ENCODE measurements around the gene CYP3A5.

Gene CYP3A5

GRCh38 chr7:99616359-99617191, 63.2 kb downstream of the CYP3A5 start, which contains the start of gene ZSCAN25 (continued):
- TF ChIP-seq ZNF16 (tag by site-specific recombination; IDR thresholded peaks at IDR 0.05; ENCODE audit: low read depth) (0 out of 2 replicates have a peak, but pooled peaks have one; percentile 9), KLF16 (tag by site-specific recombination; IDR thresholded peaks at IDR 0.05) (peak; percentile 62), ZNF664 (tag by site-specific recombination; IDR thresholded peaks at IDR 0.05) (no peak; the same call in 1 of the 2 replicates), MZF1 (tag by site-specific recombination; IDR thresholded peaks at IDR 0.05; ENCODE audit: borderline replicate concordance) (0 out of 2 replicates have a peak, but pooled peaks have one; percentile 25), MYNN (tag by site-specific recombination; IDR thresholded peaks at IDR 0.05; ENCODE audit: borderline replicate concordance) (no peak), ZNF776 (tag by site-specific recombination; IDR thresholded peaks at IDR 0.05; ENCODE audit: borderline replicate concordance) (no peak), TRIM28 (IDR thresholded peaks at IDR 0.05; ENCODE audit: borderline replicate concordance, low read length) (peak; percentile 72; the same call in 1 of the 2 replicates), REST (tag by site-specific recombination; IDR thresholded peaks at IDR 0.05) (peak; percentile 58), KLF9 (tag by site-specific recombination; IDR thresholded peaks at IDR 0.05; ENCODE audit: low read depth) (no peak), HIC1 (tag by site-specific recombination; IDR thresholded peaks at IDR 0.05) (no peak), ZNF571 (tag by site-specific recombination; IDR thresholded peaks at IDR 0.05) (no peak), SP2 (tag by site-specific recombination; IDR thresholded peaks at IDR 0.05) (peak; percentile 80), ZNF155 (tag by site-specific recombination; IDR thresholded peaks at IDR 0.05) (no peak), ZEB2 (tag by site-specific recombination; IDR thresholded peaks at IDR 0.05) (peak; percentile 97), ZXDB (tag by site-specific recombination; IDR thresholded peaks at IDR 0.05) (peak; percentile 88), ZNF473 (tag by site-specific recombination; IDR thresholded peaks at IDR 0.05) (no peak), ZNF366 (tag by site-specific recombination; conservative IDR thresholded peaks at IDR 0.05) (peak; percentile 28; the same call in 1 of the 2 replicates), KLF8 (tag by site-specific recombination; IDR thresholded peaks at IDR 0.05) (peak; percentile 59), ZBTB11 (tag by site-specific recombination; conservative IDR thresholded peaks at IDR 0.05; ENCODE audit: low read depth) (peak; percentile 99), ZNF175 (tag by site-specific recombination; IDR thresholded peaks at IDR 0.05) (no peak), ZNF426 (tag by site-specific recombination; IDR thresholded peaks at IDR 0.05) (no peak), ZNF549 (tag by site-specific recombination; IDR thresholded peaks at IDR 0.05) (no peak), GLI2 (tag by site-specific recombination; IDR thresholded peaks at IDR 0.05; ENCODE audit: borderline replicate concordance, low read depth) (no peak), ZFP41 (tag by site-specific recombination; IDR thresholded peaks at IDR 0.05; ENCODE audit: borderline replicate concordance) (no peak), ZNF324 (tag by site-specific recombination; IDR thresholded peaks at IDR 0.05) (peak; percentile 79; the same call in 1 of the 2 replicates), ZNF311 (tag by site-specific recombination; IDR thresholded peaks at IDR 0.05; ENCODE audit: borderline replicate concordance) (no peak), ZNF174 (tag by site-specific recombination; IDR thresholded peaks at IDR 0.05) (no peak), KLF1 (tag by site-specific recombination; IDR thresholded peaks at IDR 0.05) (no peak), HOXA7 (CRISPR knock-in tag; IDR thresholded peaks at IDR 0.05; ENCODE audit: borderline replicate concordance) (no peak)
- TF ChIP-seq, protein P1, sequence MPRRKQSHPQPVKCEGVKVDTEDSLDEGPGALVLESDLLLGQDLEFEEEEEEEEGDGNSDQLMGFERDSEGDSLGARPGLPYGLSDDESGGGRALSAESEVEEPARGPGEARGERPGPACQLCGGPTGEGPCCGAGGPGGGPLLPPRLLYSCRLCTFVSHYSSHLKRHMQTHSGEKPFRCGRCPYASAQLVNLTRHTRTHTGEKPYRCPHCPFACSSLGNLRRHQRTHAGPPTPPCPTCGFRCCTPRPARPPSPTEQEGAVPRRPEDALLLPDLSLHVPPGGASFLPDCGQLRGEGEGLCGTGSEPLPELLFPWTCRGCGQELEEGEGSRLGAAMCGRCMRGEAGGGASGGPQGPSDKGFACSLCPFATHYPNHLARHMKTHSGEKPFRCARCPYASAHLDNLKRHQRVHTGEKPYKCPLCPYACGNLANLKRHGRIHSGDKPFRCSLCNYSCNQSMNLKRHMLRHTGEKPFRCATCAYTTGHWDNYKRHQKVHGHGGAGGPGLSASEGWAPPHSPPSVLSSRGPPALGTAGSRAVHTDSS (tag by site-specific recombination; IDR thresholded peaks at IDR 0.05) = no peak
